Right atrium auricular region (tissue), 2 donors: ENCODE data around the gene RPS3. TPM values are rescaled to one million over a fixed set of nuclear protein-coding genes. Genes with fewer than 3 reads are reported as not detected.

Experiments
- DNase-seq: peaks from one replicate; pipeline ENCODE4 v3.0.0-alpha.2; 2019; ENCODE audit warnings: low spot score
- H3K27ac ChIP-seq, 2 donors: fragments of 200-600 bp; sonication (generic); 1 replicate in 1 of 2; 2 replicates in 1 of 2; pipeline ENCODE4 v1.5.1; 2016 to 2019
- H3K27me3 ChIP-seq, 2 donors: fragments of 200-600 bp; sonication (generic); one replicate each; pipeline versions ENCODE4 v1.5.1 to v1.6.0; 2017 to 2019
- H3K36me3 ChIP-seq: fragments of 200-600 bp; sonication (generic); one replicate; pipeline ENCODE4 v1.5.1; 2016
- H3K4me1 ChIP-seq, 2 donors: fragments of 200-600 bp; sonication (generic); one replicate each; pipeline versions ENCODE4 v1.5.1 to v1.6.0; 2017 to 2019
- H3K4me3 ChIP-seq, 2 donors: fragments of 200-600 bp; sonication (generic); 1 replicate in 1 of 2; 2 replicates in 1 of 2; pipeline ENCODE4 v1.5.1; 2017 to 2019; ENCODE audit warnings: mild to moderate bottlenecking in 1 of 2, moderate library complexity in 1 of 2
- H3K9me3 ChIP-seq, 2 donors: fragments of 200-600 bp; sonication (generic); one replicate each; pipeline ENCODE4 v1.5.1; 2019
- CTCF ChIP-seq, 2 donors: fragments of 200-600 bp; sonication (generic); IDR thresholded peaks; one replicate each; pipeline ENCODE4 v1.5.1; 2019; ENCODE audit warnings: antibody characterized with exemption in 2 of 2
- total RNA-seq, 2 donors: library from RNA; depleted of rRNA; stranded (reverse); fragments of >200 nt; gene quantifications; one replicate each; pipeline ENCODE4 v1.1.0, GENCODE V29; 2016

The RPS3 gene
- total RNA-seq, 2 donors from 2014 or later = 391 to 983 TPM

GRCh38 chr11:75454987-75455386 lies 55.7 kb downstream of the RPS3 start:
- no peak for TF ChIP-seq CTCF (IDR thresholded peaks at IDR 0.05)
- Histone ChIP-seq H3K9me3 (no peaks in the 10 kb centered on the region), H3K27ac (no peak overlapping the region), H3K4me3 (no peak overlapping the region), H3K27me3 (no peaks in the 10 kb centered on the region), H3K36me3 (no peaks in the 10 kb centered on the region), H3K4me1 (no peaks in the 10 kb centered on the region)
- no peak for DNase-seq

Other genes starting within 250 kb of the RPS3 start
- gene SLCO2B1, start 248.4 kb upstream of the RPS3 start, total RNA-seq = 10 to 100 TPM in 1 of 2 donors, 1 to 10 TPM in 1; 9.5 to 24.6 TPM
- gene TPBGL, start 158.7 kb upstream of the RPS3 start, total RNA-seq = under 1 TPM; 0.12 to 0.15 TPM
- gene ARRB1, start 47.9 kb upstream of the RPS3 start, total RNA-seq = 10 to 100 TPM; 19.4 to 22.9 TPM
- 1 to 10 TPM in 1 of 2 donors, under 1 TPM in 1; 0.20 to 1.4 TPM for gene KLHL35, start 33.7 kb downstream of the RPS3 start, total RNA-seq
- gene GDPD5, start 126.4 kb downstream of the RPS3 start, total RNA-seq = 1 to 10 TPM; 3.5 to 6.1 TPM
- gene SERPINH1, start 162.7 kb downstream of the RPS3 start, total RNA-seq = 100 to 1,000 TPM; 114 to 195 TPM